HL-60 (cell line): ENCODE data around the gene TMEM9.

Experiments used
- CTCF ChIP-seq: IDR thresholded peaks from one replicate; pipeline ENCODE4 v1.5.1; 2011; ENCODE audit warnings: low read length, control low read depth, inconsistent platforms; ENCODE audit not compliant: insufficient read depth
- GABPA ChIP-seq: IDR thresholded peaks from 2 replicates; pipeline ENCODE4 v1.6.1; 2012; ENCODE audit warnings: low read depth
- POLR2AphosphoS5 ChIP-seq: IDR thresholded peaks from 2 replicates; pipeline ENCODE4 v1.6.1; 2012; ENCODE audit warnings: low read depth
- REST ChIP-seq: IDR thresholded peaks from 2 replicates; pipeline ENCODE4 v1.6.1; 2012; ENCODE audit warnings: low read depth; ENCODE audit not compliant: insufficient replicate concordance
- SPI1 ChIP-seq: IDR thresholded peaks from 2 replicates; pipeline ENCODE4 v1.6.1; 2012; ENCODE audit warnings: low read depth, mild to moderate bottlenecking, borderline replicate concordance

DNA sequence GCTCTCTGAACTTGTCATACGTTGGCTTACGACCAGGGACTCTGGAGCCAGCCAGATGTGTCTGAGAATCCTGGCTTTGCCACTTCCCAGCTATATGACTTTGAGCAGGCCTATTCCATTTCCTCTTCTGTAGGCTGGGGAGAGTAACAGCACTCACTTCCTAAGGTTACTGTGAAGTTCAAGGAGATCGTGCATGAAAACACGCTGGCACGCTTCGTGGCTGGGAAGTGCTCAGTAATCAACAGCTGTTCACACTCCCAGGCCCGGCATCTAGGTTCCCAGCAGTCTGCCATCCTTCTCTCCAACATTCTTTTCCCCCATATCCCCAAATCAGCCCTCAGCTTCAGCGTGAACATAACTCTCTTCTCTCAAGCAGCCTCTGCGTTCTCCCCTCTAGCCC lies 29.3 kb downstream of the TMEM9 start:
- TF ChIP-seq CTCF (no peak), GABPA (no peak), REST (no peak), POLR2AphosphoS5 (no peak), SPI1 (no peak)
